IMR-90 (cell line): ENCODE results near the gene LZTFL1. TPM values are rescaled to one million over a fixed set of nuclear protein-coding genes. Genes with fewer than 3 reads are reported as not detected.

Source experiments
- ATAC-seq: fragments of 200-7000 bp; cut with Tn5 transposase; 2 replicates; pipeline ENCODE4 v1.9.1; 2020; ENCODE audit warnings: low read depth, mild to moderate bottlenecking, moderate library complexity
- BruUV-seq: library from RNA; stranded (reverse); fragments of 400-500 nt; replicated peaks from 2 replicates; lab custom pipeline; 2021; lab: Mats Ljungman, UMichigan
- CTCF ChIA-PET: fragments of 300-600 bp; formaldehyde crosslinking; extraction: SDS; loops from one replicate; lab custom pipeline; 2021; ENCODE audit warnings: antibody characterized with exemption; lab: Yijun Ruan, JAX
- POLR2A ChIA-PET: fragments of 300-600 bp; sonication (Branson Sonifier 250); formaldehyde crosslinking; loops from one replicate; lab custom pipeline; 2022; ENCODE audit warnings: antibody characterized with exemption; ENCODE audit not compliant: unreplicated experiment; lab: Charles Lee
- DNase-seq: peaks from one replicate; pipeline ENCODE4 v3.0.0; 2013
- H2AFZ ChIP-seq: replicated peaks from 2 replicates; pipeline ENCODE3; 2013; ENCODE audit warnings: low read length, mild to moderate bottlenecking; ENCODE audit not compliant: poor library complexity
- H2AK5ac ChIP-seq: 2 replicates; pipeline ENCODE4 v1.6.1; 2013; ENCODE audit warnings: low read depth, low read length, inconsistent platforms
- H2AK9ac ChIP-seq: replicated peaks from 2 replicates; pipeline ENCODE3; 2013; ENCODE audit warnings: mild to moderate bottlenecking, low read depth, low read length, moderate library complexity; ENCODE audit not compliant: poor library complexity
- H2BK120ac ChIP-seq: 2 replicates; pipeline ENCODE4 v1.6.1; 2013; ENCODE audit warnings: low read depth, low read length, inconsistent platforms
- H2BK15ac ChIP-seq: 3 replicates; pipeline ENCODE4 v1.6.1; 2013; ENCODE audit warnings: low read depth, low read length, inconsistent platforms
- H2BK20ac ChIP-seq: 2 replicates; pipeline ENCODE4 v1.6.1; 2013; ENCODE audit warnings: low read depth, mild to moderate bottlenecking, inconsistent platforms, low read length, moderate library complexity
- H2BK5ac ChIP-seq: 2 replicates; pipeline ENCODE4 v1.6.1; 2013; ENCODE audit warnings: mild to moderate bottlenecking, low read depth, low read length, inconsistent platforms; ENCODE audit not compliant: poor library complexity, severe bottlenecking
- H3K14ac ChIP-seq: replicated peaks from 2 replicates; pipeline ENCODE4 v1.6.1; 2013; ENCODE audit warnings: low read depth, low read length, inconsistent platforms
- H3K18ac ChIP-seq: 2 replicates; pipeline ENCODE4 v1.6.1; 2013; ENCODE audit warnings: low read depth, low read length, control low read depth
- H3K23ac ChIP-seq: 2 replicates; pipeline ENCODE4 v1.6.1; 2013; ENCODE audit warnings: low read depth, low read length, inconsistent platforms
- H3K27ac ChIP-seq: 2 replicates; pipeline ENCODE4 v1.5.1; 2013; ENCODE audit warnings: mild to moderate bottlenecking, control low read depth, low read length; ENCODE audit not compliant: insufficient read depth
- H3K27me3 ChIP-seq: 2 replicates; pipeline ENCODE4 v1.6.1; 2013; ENCODE audit warnings: low read length; ENCODE audit not compliant: control insufficient read depth, insufficient read depth
- H3K36me3 ChIP-seq: 2 replicates; pipeline ENCODE4 v1.6.1; 2013; ENCODE audit warnings: low read length, mixed read lengths; ENCODE audit not compliant: control insufficient read depth, insufficient read depth
- H3K4ac ChIP-seq: 2 replicates; pipeline ENCODE4 v1.6.1; 2013; ENCODE audit warnings: low read depth, low read length, inconsistent platforms
- H3K4me1 ChIP-seq: 2 replicates; pipeline ENCODE4 v1.6.1; 2013; ENCODE audit warnings: low read length, mixed read lengths; ENCODE audit not compliant: control insufficient read depth, insufficient read depth
- H3K4me2 ChIP-seq: 2 replicates; pipeline ENCODE4 v1.6.1; 2013; ENCODE audit warnings: low read depth, mild to moderate bottlenecking, control low read depth, low read length, moderate library complexity
- H3K4me3 ChIP-seq: 2 replicates; pipeline ENCODE4 v1.5.1; 2013; ENCODE audit warnings: low read depth, mild to moderate bottlenecking, control low read depth, low read length, moderate library complexity; ENCODE audit not compliant: insufficient read depth
- H3K56ac ChIP-seq: 2 replicates; pipeline ENCODE4 v1.6.1; 2013; ENCODE audit warnings: low read length, inconsistent platforms; ENCODE audit not compliant: insufficient read depth; ENCODE audit errors: extremely low read depth
- H3K79me1 ChIP-seq, 2 experiments: 2 replicates each; pipeline ENCODE4 v1.6.1; 2013; ENCODE audit warnings: low read length in 2 of 2, inconsistent platforms in 1 of 2, low read depth in 1 of 2
- H3K9ac ChIP-seq: 2 replicates; pipeline ENCODE4 v1.6.1; 2013; ENCODE audit warnings: low read depth, low read length, control low read depth
- H3K9me1 ChIP-seq: 2 replicates; pipeline ENCODE4 v1.6.1; 2013; ENCODE audit warnings: low read length, inconsistent platforms; ENCODE audit not compliant: insufficient read depth
- H3K9me3 ChIP-seq: 2 replicates; pipeline ENCODE4 v1.6.1; 2013; ENCODE audit warnings: low read length; ENCODE audit not compliant: control insufficient read depth, insufficient read depth
- H4K20me1 ChIP-seq: 2 replicates; pipeline ENCODE4 v1.6.1; 2013; ENCODE audit warnings: low read length, inconsistent platforms; ENCODE audit not compliant: insufficient read depth
- H4K5ac ChIP-seq: 2 replicates; pipeline ENCODE4 v1.6.1; 2013; ENCODE audit warnings: mild to moderate bottlenecking, low read depth, low read length, control low read depth
- H4K8ac ChIP-seq, 2 experiments: 2 replicates each; pipeline ENCODE4 v1.6.1; 2013; ENCODE audit warnings: low read depth in 2 of 2, low read length in 2 of 2, control low read depth in 1 of 2, inconsistent platforms in 1 of 2
- H4K91ac ChIP-seq: 2 replicates; pipeline ENCODE4 v1.6.1; 2013; ENCODE audit warnings: low read depth, low read length, inconsistent platforms; ENCODE audit not compliant: insufficient read depth
- SMC3 ChIP-seq: fragments of 150-350 bp; IDR thresholded peaks from 2 replicates; pipeline ENCODE4 v1.6.1; 2016; ENCODE audit warnings: low read depth, mild to moderate bottlenecking, antibody characterized with exemption, low read length, moderate library complexity
- WGBS, 2 experiments: methylation state at CpG; one replicate each; pipeline versions ENCODE4 v1.1.5 to v1.1.7; 2013; ENCODE audit warnings: missing lambda C conversion rate in 2 of 2; ENCODE audit not compliant: insufficient read length in 1 of 2; ENCODE audit errors: extremely low coverage in 2 of 2; 5-methylcytosine and 5-hydroxymethylcytosine counted together
- dilution Hi-C: fragments of 300-500 bp; cut with HindIII; formaldehyde crosslinking; loops from one replicate; pipeline ENCODE4 v1.14.3; 2018; ENCODE audit warnings: low sequenced_read_pairs; ENCODE audit not compliant: unreplicated experiment
- in situ Hi-C: fragments of 300-500 bp; cut with MboI; formaldehyde crosslinking; loops from 3 replicates; pipeline ENCODE4 v1.14.3; 2019; ENCODE audit warnings: low sequenced_read_pairs, inconsistent platforms, mixed read lengths
- intact Hi-C: fragments of 100-400 bp; cut with micrococcal nuclease; formaldehyde crosslinking; loops from 2 replicates; pipeline ENCODE4 v1.10.0; 2022
- polyA plus RNA-seq, 3 experiments: library from polyadenylated mRNA; depleted of rRNA; stranded (reverse); fragments of >200 nt; gene quantifications; 2 replicates each; pipeline ENCODE4 v1.2.3, GENCODE V29; 2012; ENCODE audit warnings: low replicate concordance in 1 of 3
- total RNA-seq: library from RNA; depleted of rRNA; stranded (reverse); fragments of >200 nt; gene quantifications from 2 replicates; pipeline ENCODE4 v1.2.3, GENCODE V29; 2012

LZTFL1 gene
- total and polyA plus RNA-seq, 2 of the 4 experiments (the other 2 are of a cell fraction), result 10.3 to 10.4 TPM

GRCh38 chr3:45890405-45890804 lies 48.5 kb upstream of the LZTFL1 start:
- Histone ChIP-seq H2BK20ac (no peak overlapping the region), H3K4me1 (no peaks in the 10 kb centered on the region; the same call in 1 of the 2 replicates), H3K4me3 (no peak overlapping the region), H3K27me3 (peaks cover 17% of the 10 kb centered on the region), H3K14ac (no peak overlapping the region), H4K8ac (no peak overlapping the region), H4K91ac (no peak overlapping the region), H3K56ac (no peak overlapping the region), H3K4me2 (no peak overlapping the region), H2AFZ (no peak overlapping the region), H3K18ac (no peak overlapping the region), H2BK120ac (no peak overlapping the region), H3K36me3 (no peaks in the 10 kb centered on the region), H2BK5ac (no peak overlapping the region), H3K23ac (no peak overlapping the region), H3K9ac (no peak overlapping the region), H2AK5ac (no peak overlapping the region), H3K27ac (no peak overlapping the region), H4K20me1 (no peaks in the 10 kb centered on the region), H2AK9ac (no peak overlapping the region), H2BK15ac (no peak overlapping the region), H3K9me3 (no peaks in the 10 kb centered on the region), H3K79me1 (no peaks in the 10 kb centered on the region), H4K5ac (no peak overlapping the region), H3K9me1 (no peaks in the 10 kb centered on the region), H3K4ac (no peak overlapping the region)
- dilution Hi-C loops, result no loop called here
- ATAC-seq, result no peak
- intact Hi-C loops, result loop anchor here (5.0 kb wide), 1 partner anchor 43 kb away; no protein-coding TSS in a partner anchor
- in situ Hi-C loops, result no loop called here
- TF ChIP-seq SMC3, result no peak
- no TSS peak for BruUV-seq
- CTCF ChIA-PET, result no interaction called here
- POLR2A ChIA-PET, result no interaction called here
- DNase-seq, result no peak
- whole genome bisulfite sequencing, 2 experiments, result no CpG with 5 or more reads among the region's 3 CpGs
